KMS-11 (cell line): Measurements from ENCODE around the gene SLTM.
"Not testable (repeated sequence)": the region's sequence is repeated elsewhere in the genome, so short reads cannot be mapped to it uniquely, and the experiment has no call there.

Experiments
- H2AFZ ChIP-seq: fragments of 200-600 bp; sonication (generic); 2 replicates; pipeline ENCODE4 v1.6.1; 2016; ENCODE audit warnings: antibody characterized with exemption, mixed run types, low read depth
- H3K27ac ChIP-seq: fragments of 200-600 bp; sonication (generic); 2 replicates; pipeline ENCODE4 v1.6.1; 2016; ENCODE audit warnings: mild to moderate bottlenecking, mixed run types
- H3K27me3 ChIP-seq: fragments of 200-600 bp; sonication (generic); 2 replicates; pipeline ENCODE4 v1.6.1; 2017; ENCODE audit warnings: mild to moderate bottlenecking, low read depth, mixed run types, moderate library complexity; ENCODE audit not compliant: insufficient read depth
- H3K36me3 ChIP-seq: fragments of 200-600 bp; sonication (generic); 2 replicates; pipeline ENCODE4 v1.6.1; 2017; ENCODE audit warnings: mild to moderate bottlenecking, mixed run types; ENCODE audit not compliant: insufficient read depth
- H3K4me1 ChIP-seq: fragments of 200-600 bp; sonication (generic); 2 replicates; pipeline ENCODE4 v1.6.1; 2016; ENCODE audit warnings: mild to moderate bottlenecking, low read depth, mixed run types; ENCODE audit not compliant: poor library complexity, severe bottlenecking
- H3K4me2 ChIP-seq: fragments of 200-600 bp; sonication (generic); 2 replicates; pipeline ENCODE4 v1.7.0; 2016; ENCODE audit warnings: mild to moderate bottlenecking, mixed run types
- H3K4me3 ChIP-seq: fragments of 200-600 bp; sonication (generic); IDR thresholded peaks from 2 replicates; pipeline ENCODE4 v1.6.1; 2017; ENCODE audit warnings: low read depth, low read length, mixed read lengths; ENCODE audit not compliant: insufficient read depth
- H3K79me2 ChIP-seq: fragments of 200-600 bp; sonication (generic); 2 replicates; pipeline ENCODE4 v1.6.1; 2016; ENCODE audit warnings: low read depth, mixed run types; ENCODE audit not compliant: insufficient read depth
- H3K9ac ChIP-seq: fragments of 200-600 bp; sonication (generic); 2 replicates; pipeline ENCODE4 v1.6.1; 2016; ENCODE audit warnings: mild to moderate bottlenecking, mixed run types
- H4K20me1 ChIP-seq: fragments of 200-600 bp; sonication (generic); 2 replicates; pipeline ENCODE4 v1.6.1; 2016; ENCODE audit warnings: mild to moderate bottlenecking, mixed run types; ENCODE audit not compliant: insufficient read depth
- TF ChIP-seq, protein P1 (sequence below): fragments of 200-600 bp; sonication (generic); conservative IDR thresholded peaks from 2 replicates; pipeline ENCODE4 v1.6.1; 2017; ENCODE audit warnings: low read depth, mild to moderate bottlenecking, antibody characterized with exemption, low read length, moderate library complexity, mixed read lengths

The SLTM gene

GRCh38 chr15:58921267-58921790 lies 12.2 kb downstream of the SLTM start:
- Histone ChIP-seq H3K9ac (no peak overlapping the region), H2AFZ (no peak overlapping the region), H3K79me2 (peaks cover 83% of the 10 kb centered on the region), H3K4me3 (no peak overlapping the region), H3K36me3 (no peaks in the 10 kb centered on the region), H3K27ac (no peak overlapping the region), H3K4me1 (peaks cover 26% of the 10 kb centered on the region), H4K20me1 (peaks cover 4% of the 10 kb centered on the region), H3K27me3 (no peaks in the 10 kb centered on the region), H3K4me2 (no peak overlapping the region)
- TF ChIP-seq, protein P1, sequence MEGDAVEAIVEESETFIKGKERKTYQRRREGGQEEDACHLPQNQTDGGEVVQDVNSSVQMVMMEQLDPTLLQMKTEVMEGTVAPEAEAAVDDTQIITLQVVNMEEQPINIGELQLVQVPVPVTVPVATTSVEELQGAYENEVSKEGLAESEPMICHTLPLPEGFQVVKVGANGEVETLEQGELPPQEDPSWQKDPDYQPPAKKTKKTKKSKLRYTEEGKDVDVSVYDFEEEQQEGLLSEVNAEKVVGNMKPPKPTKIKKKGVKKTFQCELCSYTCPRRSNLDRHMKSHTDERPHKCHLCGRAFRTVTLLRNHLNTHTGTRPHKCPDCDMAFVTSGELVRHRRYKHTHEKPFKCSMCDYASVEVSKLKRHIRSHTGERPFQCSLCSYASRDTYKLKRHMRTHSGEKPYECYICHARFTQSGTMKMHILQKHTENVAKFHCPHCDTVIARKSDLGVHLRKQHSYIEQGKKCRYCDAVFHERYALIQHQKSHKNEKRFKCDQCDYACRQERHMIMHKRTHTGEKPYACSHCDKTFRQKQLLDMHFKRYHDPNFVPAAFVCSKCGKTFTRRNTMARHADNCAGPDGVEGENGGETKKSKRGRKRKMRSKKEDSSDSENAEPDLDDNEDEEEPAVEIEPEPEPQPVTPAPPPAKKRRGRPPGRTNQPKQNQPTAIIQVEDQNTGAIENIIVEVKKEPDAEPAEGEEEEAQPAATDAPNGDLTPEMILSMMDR: no peak

GRCh38 chr15:58920447-58920846 lies 13.0 kb downstream of the SLTM start:
- H2AFZ ChIP-seq, H3K27me3 ChIP-seq, H3K4me2 ChIP-seq, H4K20me1 ChIP-seq, H3K4me3 ChIP-seq, H3K9ac ChIP-seq, H3K36me3 ChIP-seq, H3K27ac ChIP-seq: not testable (repeated sequence)
- H3K79me2 ChIP-seq: peaks cover 74% of the 10 kb centered on the region
- H3K4me1 ChIP-seq: peaks cover 18% of the 10 kb centered on the region

- H4K20me1 ChIP-seq: no peaks in the 10 kb centered on the region; the same call in 1 of the 2 replicates
- H3K36me3 ChIP-seq: no peaks in the 10 kb centered on the region
- no peak overlapping the region for H3K9ac ChIP-seq
- no peak overlapping the region for H3K4me2 ChIP-seq
- H3K27me3 ChIP-seq: no peaks in the 10 kb centered on the region
- no peak overlapping the region for H3K4me3 ChIP-seq
- peaks cover 6% of the 10 kb centered on the region for H3K4me1 ChIP-seq
- no peak overlapping the region for H2AFZ ChIP-seq
- TF ChIP-seq, protein P1: no peak
- peaks cover 68% of the 10 kb centered on the region for H3K79me2 ChIP-seq
- H3K27ac ChIP-seq: no peak overlapping the region
Observed at GRCh38 chr15:58919232-58919631, 14.2 kb downstream of the SLTM start.

- Histone ChIP-seq H3K9ac (no peak overlapping the region), H2AFZ (no peak overlapping the region), H3K4me1 (no peaks in the 10 kb centered on the region), H4K20me1 (no peaks in the 10 kb centered on the region; the same call in 1 of the 2 replicates), H3K36me3 (no peaks in the 10 kb centered on the region), H3K27ac (no peak overlapping the region), H3K4me3 (no peak overlapping the region), H3K4me2 (no peak overlapping the region), H3K27me3 (no peaks in the 10 kb centered on the region), H3K79me2 (peaks cover 58% of the 10 kb centered on the region)
- TF ChIP-seq, protein P1: no peak
Observed at GRCh38 chr15:58918239-58918638, 15.2 kb downstream of the SLTM start.

- H3K79me2 ChIP-seq: peaks cover 52% of the 10 kb centered on the region
- H3K36me3 ChIP-seq, H3K4me3 ChIP-seq, H3K4me2 ChIP-seq, H4K20me1 ChIP-seq, H3K27me3 ChIP-seq, H3K4me1 ChIP-seq, H2AFZ ChIP-seq, H3K9ac ChIP-seq, H3K27ac ChIP-seq: not testable (repeated sequence)
Observed at GRCh38 chr15:58917613-58918129, 15.8 kb downstream of the SLTM start.
